Stomach smooth muscle (tissue), 2 donors: ENCODE results near the gene DNAAF8.

ENCODE experiments used
- H3K27ac ChIP-seq: one replicate; pipeline ENCODE4 v1.7.0; 2013; ENCODE audit warnings: mild to moderate bottlenecking, low read length, inconsistent platforms
- H3K27me3 ChIP-seq, 2 donors: one replicate each; pipeline ENCODE4 v1.7.0; 2013; ENCODE audit warnings: low read length in 2 of 2; ENCODE audit not compliant: insufficient read depth in 2 of 2, control insufficient read depth in 1 of 2
- H3K36me3 ChIP-seq, 2 donors: one replicate each; pipeline ENCODE4 v1.7.0; 2013; ENCODE audit warnings: low read length in 2 of 2; ENCODE audit not compliant: control insufficient read depth in 2 of 2, insufficient read depth in 2 of 2
- H3K4me1 ChIP-seq: one replicate; pipeline ENCODE4 v1.7.0; 2013; ENCODE audit warnings: low read length; ENCODE audit not compliant: control insufficient read depth, insufficient read depth
- H3K4me3 ChIP-seq, 2 donors: one replicate each; pipeline ENCODE4 v1.7.0; 2013; ENCODE audit warnings: low read length in 2 of 2
- H3K9ac ChIP-seq, 2 donors: one replicate each; pipeline ENCODE4 v1.7.0; 2013; ENCODE audit warnings: low read length in 2 of 2, mild to moderate bottlenecking in 1 of 2
- H3K9me3 ChIP-seq, 2 donors: one replicate each; pipeline ENCODE4 v1.7.0; 2013; ENCODE audit warnings: low read length in 2 of 2; ENCODE audit not compliant: control insufficient read depth in 2 of 2
- donor health status: healthy.
- donor health status: Pancreatic carcinoma.

Gene DNAAF8

GRCh38 chr16:4754865-4755264 lies 20.5 kb downstream of the DNAAF8 start:
- H3K27ac ChIP-seq, result no peak overlapping the region
- H3K9ac ChIP-seq, result no peak overlapping the region
- peaks cover 0 to 3% of the 10 kb centered on the region in 2 donors for H3K9me3 ChIP-seq
- H3K27me3 ChIP-seq, result no peaks in the 10 kb centered on the region
- H3K4me3 ChIP-seq, result no peak overlapping the region
- H3K36me3 ChIP-seq, result peaks cover 42 to 53% of the 10 kb centered on the region in 2 donors
- H3K4me1 ChIP-seq, result no peaks in the 10 kb centered on the region

GRCh38 chr16:4755687-4756086 lies 21.4 kb downstream of the DNAAF8 start:
- Histone ChIP-seq H3K9me3 (peaks cover 0 to 3% of the 10 kb centered on the region in 2 donors), H3K4me1 (no peaks in the 10 kb centered on the region), H3K27ac (no peak overlapping the region), H3K9ac (no peak overlapping the region), H3K4me3 (no peak overlapping the region), H3K36me3 (peaks cover 50 to 62% of the 10 kb centered on the region in 2 donors), H3K27me3 (no peaks in the 10 kb centered on the region)

- Histone ChIP-seq H3K4me1 (peaks cover 7% of the 10 kb centered on the region), H3K27ac (no peak overlapping the region), H3K27me3 (no peaks in the 10 kb centered on the region), H3K36me3 (peaks cover 30 to 50% of the 10 kb centered on the region in 2 donors), H3K4me3 (no peak overlapping the region), H3K9me3 (no peaks in the 10 kb centered on the region), H3K9ac (no peak overlapping the region)
Measured at GRCh38 chr16:4760221-4760910, 26.0 kb downstream of the DNAAF8 start.

GRCh38 chr16:4762205-4762604 lies 27.9 kb downstream of the DNAAF8 start:
- Histone ChIP-seq H3K27me3 (no peaks in the 10 kb centered on the region), H3K9ac (no peak overlapping the region), H3K9me3 (no peaks in the 10 kb centered on the region), H3K27ac (no peak overlapping the region), H3K4me1 (peaks cover 17% of the 10 kb centered on the region), H3K36me3 (peaks cover 30 to 44% of the 10 kb centered on the region in 2 donors), H3K4me3 (no peak overlapping the region)

GRCh38 chr16:4763791-4764190 lies 29.5 kb downstream of the DNAAF8 start:
- H3K9me3 ChIP-seq, result no peaks in the 10 kb centered on the region
- no peak overlapping the region for H3K9ac ChIP-seq
- no peak overlapping the region for H3K4me3 ChIP-seq
- H3K4me1 ChIP-seq, result peaks cover 26% of the 10 kb centered on the region
- peaks cover 24 to 36% of the 10 kb centered on the region in 2 donors for H3K36me3 ChIP-seq
- H3K27ac ChIP-seq, result no peak overlapping the region
- no peaks in the 10 kb centered on the region for H3K27me3 ChIP-seq

GRCh38 chr16:4765511-4766474 lies 31.5 kb downstream of the DNAAF8 start:
- Histone ChIP-seq H3K36me3 (peaks cover 7 to 20% of the 10 kb centered on the region in 2 donors), H3K4me3 (peak overlapping the region; percentile 74 to 87), H3K27ac (no peak overlapping the region)

GRCh38 chr16:4766875-4767628 lies 32.7 kb downstream of the DNAAF8 start, which contains the start of gene ZNF500:
Gene ZNF500, minus strand, starts transcription at chr16:4767162. Its CDS starts 1,184 bp downstream, at chr16:4765978.
- H3K9me3 ChIP-seq, result no peaks in the 10 kb centered on the region
- H3K36me3 ChIP-seq, result peaks cover 6 to 15% of the 10 kb centered on the region in 2 donors
- no peaks in the 10 kb centered on the region for H3K27me3 ChIP-seq
- H3K4me3 ChIP-seq, result peak within 1 kb of the TSS; percentile 74 to 87
- peaks cover 32% of the 10 kb centered on the region for H3K4me1 ChIP-seq
- H3K9ac ChIP-seq, result peak within 1 kb of the TSS; percentile 81 to 92
- H3K27ac ChIP-seq, result peak within 1 kb of the TSS; percentile 78

More at GRCh38 chr16:4765511-4766474, 31.5 kb downstream of the DNAAF8 start:
- Histone ChIP-seq H3K27me3 (no peaks in the 10 kb centered on the region), H3K4me1 (peaks cover 32% of the 10 kb centered on the region), H3K9me3 (no peaks in the 10 kb centered on the region), H3K9ac (peak overlapping the region; percentile 81 to 92)

- peak overlapping the region; percentile 73 to 83 for H3K4me3 ChIP-seq
- H3K9ac ChIP-seq, result peak overlapping the region; percentile 67 to 87
- H3K27ac ChIP-seq, result peak overlapping the region; percentile 78
- peaks cover 32% of the 10 kb centered on the region for H3K4me1 ChIP-seq
- peaks cover 6 to 8% of the 10 kb centered on the region in 2 donors for H3K36me3 ChIP-seq
- H3K27me3 ChIP-seq, result no peaks in the 10 kb centered on the region
- no peaks in the 10 kb centered on the region for H3K9me3 ChIP-seq
Measured at GRCh38 chr16:4767872-4768548, 33.7 kb downstream of the DNAAF8 start.

- Histone ChIP-seq H3K9ac (peak overlapping the region; percentile 67 to 87), H3K27ac (peak overlapping the region; percentile 78)
Measured at GRCh38 chr16:4768549-4769305, 34.4 kb downstream of the DNAAF8 start.

More at GRCh38 chr16:4768549-4769305, 34.4 kb downstream of the DNAAF8 start:
- H3K36me3 ChIP-seq, result peaks cover 2 to 3% of the 10 kb centered on the region in 2 donors
- no peaks in the 10 kb centered on the region for H3K27me3 ChIP-seq
- H3K4me3 ChIP-seq, result peak overlapping the region; percentile 73 to 83
- peaks cover 32% of the 10 kb centered on the region for H3K4me1 ChIP-seq
- no peaks in the 10 kb centered on the region for H3K9me3 ChIP-seq
